Measurements from ENCODE around the gene VPS41. TPM values are rescaled to one million over a fixed set of nuclear protein-coding genes. Genes with fewer than 3 reads are reported as not detected.

The VPS41 gene
- total and polyA plus RNA-seq, 2 of the 13 experiments (the other 11 are each of a cell fraction or from before 2014, with no cell fraction given), result 12.1 to 43.4 TPM

- H4K20me1 ChIP-seq (ENCODE audit: insufficient read depth, low read length), result no peaks in the 10 kb centered on the region
- no peak overlapping the region for H3K4me2 ChIP-seq (ENCODE audit: low read depth, low read length)
- H2AFZ ChIP-seq (ENCODE audit: low read length), result no peak overlapping the region
- H3K36me3 ChIP-seq (replicated peaks in 1 of 2; ENCODE audit: control insufficient read depth in 1 of 2, insufficient read depth in 2 of 2, low read length in 2 of 2), result no peaks in the 10 kb centered on the region
- H3K4me3 ChIP-seq (replicated peaks in 1 of 3; ENCODE audit: insufficient read depth in 1 of 3, low read depth in 2 of 3, low read length in 3 of 3), result no peak overlapping the region
- no peaks in the 10 kb centered on the region for H3K4me1 ChIP-seq (ENCODE audit: insufficient read depth, low read length)
- no peak for FAIRE-seq
- ATAC-seq, result no peak
- intact Hi-C loops (cut with micrococcal nuclease; ENCODE audit: unreplicated experiment) (no loop called here), in situ Hi-C loops (cut with HindIII; ENCODE audit: extremely low pct_ligation_motif_present, low pct_unique_long_range_greater_than_20kb) (no loop called here)
- BruUV-seq (replicated peaks), result no TSS peak
- no peak overlapping the region for H3K9ac ChIP-seq (ENCODE audit: insufficient read depth, low read depth, low read length)
- POLR2A ChIA-PET, result no interaction called here
- H3K9me3 ChIP-seq (ENCODE audit: low read length), result no peaks in the 10 kb centered on the region
- H3K79me2 ChIP-seq (ENCODE audit: insufficient read depth, low read length), result no peaks in the 10 kb centered on the region
- CTCF ChIA-PET (ENCODE audit: low intra/inter-chr PET ratio, low total read pairs), result no interaction called here
- TF ChIP-seq NFE2L2 (IDR thresholded peaks at IDR 0.05; ENCODE audit: low read length) (peak; percentile 24; the same call in 1 of the 2 replicates), ZHX1 (CRISPR knock-in tag; IDR thresholded peaks at IDR 0.05; ENCODE audit: low read depth) (no peak)
- 100% methylated on average over 2 of the region's 2 CpGs for WGBS (ENCODE audit: low lambda C conversion rate)
- DNase-seq (ENCODE audit: low spot score), result no peak
- no peaks in the 10 kb centered on the region for H3K27me3 ChIP-seq (ENCODE audit: control insufficient read depth in 1 of 2, insufficient read depth in 2 of 2, low read length in 2 of 2)
- no peak overlapping the region for H3K27ac ChIP-seq (ENCODE audit: extremely low read length, insufficient read depth, low read length)
Observed at GRCh38 chr7:38881947-38882684, 26.9 kb downstream of the VPS41 start.

GRCh38 chr7:38881015-38881414 lies 28.0 kb downstream of the VPS41 start:
- 96% methylated on average over 3 of the region's 3 CpGs for WGBS (ENCODE audit: low lambda C conversion rate)
- in situ Hi-C loops (cut with HindIII; ENCODE audit: extremely low pct_ligation_motif_present, low pct_unique_long_range_greater_than_20kb), result no loop called here
- Histone ChIP-seq H3K9me3 (ENCODE audit: low read length) (no peaks in the 10 kb centered on the region), H3K4me2 (ENCODE audit: low read depth, low read length) (no peak overlapping the region), H3K36me3 (replicated peaks in 1 of 2; ENCODE audit: control insufficient read depth in 1 of 2, insufficient read depth in 2 of 2, low read length in 2 of 2) (no peaks in the 10 kb centered on the region), H3K9ac (ENCODE audit: insufficient read depth, low read depth, low read length) (no peak overlapping the region), H2AFZ (ENCODE audit: low read length) (no peak overlapping the region), H3K27me3 (ENCODE audit: control insufficient read depth in 1 of 2, insufficient read depth in 2 of 2, low read length in 2 of 2) (no peaks in the 10 kb centered on the region), H3K27ac (ENCODE audit: extremely low read length, insufficient read depth, low read length) (no peak overlapping the region), H3K4me3 (replicated peaks in 1 of 3; ENCODE audit: insufficient read depth in 1 of 3, low read depth in 2 of 3, low read length in 3 of 3) (no peak overlapping the region), H3K79me2 (ENCODE audit: insufficient read depth, low read length) (no peaks in the 10 kb centered on the region), H4K20me1 (ENCODE audit: insufficient read depth, low read length) (no peaks in the 10 kb centered on the region), H3K4me1 (ENCODE audit: insufficient read depth, low read length) (no peaks in the 10 kb centered on the region)
- ChIA-PET POLR2A (no interaction called here), CTCF (ENCODE audit: low intra/inter-chr PET ratio, low total read pairs) (no interaction called here)
- intact Hi-C loops (cut with micrococcal nuclease; ENCODE audit: unreplicated experiment), result no loop called here
- ATAC-seq (peak; percentile 40; the same call in 1 of the 3 replicates), FAIRE-seq (no peak), DNase-seq (ENCODE audit: low spot score) (no peak)
- no peak for TF ChIP-seq KDM2A (CRISPR knock-in tag; IDR thresholded peaks at IDR 0.05; ENCODE audit: borderline replicate concordance, low read depth)
- no TSS peak for BruUV-seq (replicated peaks)

Data from HepG2 (cell line).